Measurements from ENCODE around the gene GALK1. TPM values are rescaled to one million over a fixed set of nuclear protein-coding genes. Genes with fewer than 3 reads are reported as not detected.
A peak's percentile ranks its signal among the peaks of the same experiment; 100 is the strongest.
"Not testable (repeated sequence)": the region's sequence is repeated elsewhere in the genome, so short reads cannot be mapped to it uniquely, and the experiment has no call there.

Gene GALK1
- total RNA-seq, 4 donors from 2014 or later, result 15.2 to 34.9 (median 22.9) TPM

DNA sequence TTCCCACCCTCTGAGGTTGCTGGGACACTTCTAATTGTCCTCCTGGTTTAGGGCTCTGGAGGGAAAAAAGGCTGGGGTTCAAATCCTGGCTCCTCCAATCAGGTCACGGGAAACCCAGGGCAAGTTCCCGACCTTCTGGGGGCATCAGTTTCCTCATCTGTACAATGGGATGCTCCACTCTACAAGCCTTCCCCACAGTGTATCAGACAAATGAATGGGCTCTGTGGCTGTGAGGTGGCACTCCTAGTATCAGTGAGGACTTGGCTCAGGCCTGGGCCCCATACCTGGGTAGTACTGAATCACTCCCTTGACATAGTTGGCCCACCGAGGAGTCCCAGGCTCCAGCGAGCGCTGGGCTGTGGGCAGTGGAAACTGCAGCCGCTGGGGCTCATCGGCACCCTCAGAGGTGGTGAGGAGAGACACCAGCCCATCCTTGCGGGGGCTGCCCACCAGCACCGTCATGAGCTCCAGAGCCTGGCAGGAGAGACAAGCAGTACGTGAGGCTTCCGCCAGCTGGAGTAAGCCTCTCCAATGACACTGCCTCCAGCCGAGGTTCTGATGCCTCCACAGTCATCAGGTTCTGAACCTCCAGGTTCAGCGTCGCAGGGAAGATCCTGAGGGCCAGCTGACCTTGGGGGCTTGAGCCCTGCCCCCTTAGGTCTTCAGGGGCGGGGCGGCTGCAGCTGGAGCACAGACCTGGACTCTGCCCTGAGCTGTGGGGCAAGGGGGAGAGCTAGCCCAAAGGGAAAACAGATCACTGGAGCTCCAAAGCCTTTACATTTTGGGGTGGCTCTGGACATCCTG, 1.2 kb downstream of the GALK1 start:
- H3K36me3 ChIP-seq, result peaks cover 3% of the 10 kb centered on the region
- DNase-seq (ENCODE audit: low spot score in 2 of 2), result no peak
- WGBS, result 70% methylated on average over 4 of the region's 16 CpGs
- H3K4me1 ChIP-seq, result peaks cover 28% of the 10 kb centered on the region
- TF ChIP-seq POLR2A (IDR thresholded peaks at IDR 0.05), result no peak
- TF ChIP-seq, protein P1, sequence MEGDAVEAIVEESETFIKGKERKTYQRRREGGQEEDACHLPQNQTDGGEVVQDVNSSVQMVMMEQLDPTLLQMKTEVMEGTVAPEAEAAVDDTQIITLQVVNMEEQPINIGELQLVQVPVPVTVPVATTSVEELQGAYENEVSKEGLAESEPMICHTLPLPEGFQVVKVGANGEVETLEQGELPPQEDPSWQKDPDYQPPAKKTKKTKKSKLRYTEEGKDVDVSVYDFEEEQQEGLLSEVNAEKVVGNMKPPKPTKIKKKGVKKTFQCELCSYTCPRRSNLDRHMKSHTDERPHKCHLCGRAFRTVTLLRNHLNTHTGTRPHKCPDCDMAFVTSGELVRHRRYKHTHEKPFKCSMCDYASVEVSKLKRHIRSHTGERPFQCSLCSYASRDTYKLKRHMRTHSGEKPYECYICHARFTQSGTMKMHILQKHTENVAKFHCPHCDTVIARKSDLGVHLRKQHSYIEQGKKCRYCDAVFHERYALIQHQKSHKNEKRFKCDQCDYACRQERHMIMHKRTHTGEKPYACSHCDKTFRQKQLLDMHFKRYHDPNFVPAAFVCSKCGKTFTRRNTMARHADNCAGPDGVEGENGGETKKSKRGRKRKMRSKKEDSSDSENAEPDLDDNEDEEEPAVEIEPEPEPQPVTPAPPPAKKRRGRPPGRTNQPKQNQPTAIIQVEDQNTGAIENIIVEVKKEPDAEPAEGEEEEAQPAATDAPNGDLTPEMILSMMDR (IDR thresholded peaks at IDR 0.05), result no peak
- no peak for TF ChIP-seq POLR2AphosphoS5 (IDR thresholded peaks at IDR 0.05)
- TF ChIP-seq EP300 (IDR thresholded peaks at IDR 0.05), result no peak
- H3K27ac ChIP-seq, result no peak overlapping the region
- peak overlapping the region; percentile 78 for H3K4me3 ChIP-seq
- no peaks in the 10 kb centered on the region for H3K27me3 ChIP-seq
- H3K9me3 ChIP-seq, result no peaks in the 10 kb centered on the region

DNA sequence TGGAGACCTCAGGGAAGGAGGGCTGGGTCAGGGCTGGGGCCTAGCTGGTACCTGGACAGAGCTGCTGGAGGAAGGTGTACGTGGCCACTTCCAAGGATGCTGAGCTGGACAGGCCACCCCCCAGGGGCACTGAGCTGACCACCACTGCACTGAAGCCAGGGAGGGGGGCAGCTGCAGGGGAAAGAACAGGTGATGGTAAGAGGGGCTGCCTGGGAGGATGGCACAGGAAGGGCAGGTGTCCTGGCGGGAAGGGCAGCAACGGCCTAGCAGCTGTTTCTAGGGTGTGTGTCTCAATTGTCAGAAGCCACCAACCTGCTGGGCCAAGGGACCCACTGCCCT, 1.8 kb downstream of the GALK1 start:
- WGBS, result 84% methylated on average over 3 of the region's 3 CpGs
- Histone ChIP-seq H3K4me1 (peaks cover 28% of the 10 kb centered on the region), H3K9me3 (no peaks in the 10 kb centered on the region), H3K36me3 (peaks cover 9% of the 10 kb centered on the region), H3K27ac (no peak overlapping the region), H3K27me3 (no peaks in the 10 kb centered on the region), H3K4me3 (no peak overlapping the region)
- TF ChIP-seq, protein P1 (IDR thresholded peaks at IDR 0.05), result no peak
- TF ChIP-seq POLR2AphosphoS5 (IDR thresholded peaks at IDR 0.05), result no peak
- TF ChIP-seq EP300 (IDR thresholded peaks at IDR 0.05), result no peak
- no peak for TF ChIP-seq POLR2A (IDR thresholded peaks at IDR 0.05)
- DNase-seq (ENCODE audit: low spot score in 2 of 2), result no peak

DNA sequence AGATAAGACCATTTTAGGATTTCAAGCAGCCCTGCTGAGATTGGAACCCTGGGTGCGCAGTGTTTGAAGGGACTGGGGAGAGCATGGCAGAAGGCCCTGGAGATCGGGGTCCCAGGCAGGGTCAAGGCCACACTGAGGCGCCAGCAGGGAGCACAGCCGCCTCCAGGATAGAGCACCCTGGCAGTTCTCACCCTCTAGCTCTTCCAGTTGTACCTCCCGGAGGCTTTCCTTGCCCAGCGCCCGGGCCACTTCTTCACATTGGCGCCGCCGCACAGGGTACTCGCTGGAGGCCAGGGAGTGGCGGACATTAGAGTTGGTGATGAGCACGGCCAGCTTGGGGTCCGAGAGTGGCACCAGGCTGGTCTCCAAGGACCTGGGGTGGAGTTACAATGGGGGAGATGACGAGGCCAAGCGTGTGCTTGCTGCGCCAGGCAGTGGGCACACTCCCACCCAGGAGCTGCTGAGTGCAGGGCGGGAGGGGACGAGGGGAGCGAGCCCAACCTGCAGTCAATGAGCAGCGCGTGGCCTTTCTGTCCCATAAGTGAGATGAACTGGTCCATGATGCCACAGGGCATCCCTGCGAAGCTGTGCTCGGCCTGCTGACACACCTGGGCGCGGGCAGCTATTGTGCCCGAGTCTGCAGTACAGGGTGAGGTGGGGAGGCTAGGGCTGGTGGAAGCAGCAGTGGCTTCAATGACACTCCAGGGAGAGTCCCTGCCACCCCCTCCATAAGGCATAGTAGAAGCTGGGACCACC, 2.3 kb downstream of the GALK1 start:
- no peak for DNase-seq (ENCODE audit: low spot score in 2 of 2)
- Histone ChIP-seq H3K9me3 (no peaks in the 10 kb centered on the region), H3K4me3 (no peak overlapping the region), H3K36me3 (peaks cover 14% of the 10 kb centered on the region), H3K27ac (no peak overlapping the region), H3K27me3 (no peaks in the 10 kb centered on the region), H3K4me1 (peaks cover 28% of the 10 kb centered on the region)
- TF ChIP-seq POLR2A (IDR thresholded peaks at IDR 0.05) (no peak), EP300 (IDR thresholded peaks at IDR 0.05) (no peak), POLR2AphosphoS5 (IDR thresholded peaks at IDR 0.05) (no peak)
- TF ChIP-seq, protein P1 (IDR thresholded peaks at IDR 0.05), result no peak
- 80% methylated on average over 26 of the region's 27 CpGs for WGBS

DNA sequence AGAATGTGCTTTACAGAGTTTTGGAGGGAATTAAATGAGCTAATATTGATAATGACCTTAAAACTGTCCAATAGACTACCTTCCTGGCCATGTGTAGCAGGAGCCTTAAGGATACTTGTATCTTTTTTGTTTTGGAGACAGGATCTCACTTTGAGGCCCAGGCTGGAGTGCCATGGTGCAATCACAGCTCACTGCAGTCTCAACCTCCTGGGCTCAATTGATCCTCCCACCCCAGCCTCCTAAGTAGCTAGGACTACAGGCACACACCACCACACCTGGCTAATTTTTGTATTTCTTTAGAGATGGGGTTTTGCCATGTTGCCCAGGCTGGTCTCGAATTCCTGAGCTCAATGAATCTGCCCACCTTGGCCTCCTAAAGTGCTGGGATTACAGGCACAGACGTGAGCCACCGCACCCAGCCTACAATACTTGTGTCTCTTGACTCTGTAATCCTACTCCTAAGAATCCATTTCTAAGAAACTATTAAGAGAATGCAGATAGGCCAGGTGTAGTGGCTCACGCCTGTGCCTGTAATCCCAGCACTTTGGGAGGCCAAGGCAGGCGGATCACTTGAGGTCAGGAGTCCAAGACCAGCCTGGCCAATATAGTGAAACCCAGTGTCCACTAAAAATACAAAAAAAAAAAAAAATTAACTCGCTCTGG, 4.9 kb downstream of the GALK1 start:
- DNase-seq (ENCODE audit: low spot score in 2 of 2); H3K9me3 ChIP-seq; H3K27ac ChIP-seq; H3K4me3 ChIP-seq; H3K27me3 ChIP-seq: not testable (repeated sequence)
- H3K4me1 ChIP-seq, result peaks cover 35% of the 10 kb centered on the region
- peaks cover 39% of the 10 kb centered on the region for H3K36me3 ChIP-seq
- WGBS, result 88% methylated on average over 6 of the region's 6 CpGs

DNA sequence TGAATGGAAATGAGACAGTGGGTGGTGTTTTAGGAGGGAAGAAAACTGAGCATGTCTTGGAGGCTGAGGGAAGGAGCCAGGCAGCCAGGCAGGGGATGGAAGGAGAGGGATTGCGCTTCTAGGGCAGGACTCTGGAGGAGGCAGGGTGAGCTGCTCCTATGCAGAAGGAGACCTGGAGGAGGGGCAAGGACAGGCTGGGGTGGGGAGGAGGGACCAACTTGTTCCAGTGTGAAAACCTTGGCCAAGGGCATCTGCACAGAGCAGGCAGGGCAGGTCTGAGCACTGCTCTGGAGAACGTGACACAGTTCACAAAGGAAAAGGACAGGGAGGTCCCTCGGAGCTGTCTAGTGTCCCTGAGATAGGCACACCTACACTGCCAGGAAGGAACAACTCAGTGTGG, 5.5 kb downstream of the GALK1 start:
- H3K27me3 ChIP-seq, result no peaks in the 10 kb centered on the region
- no peak overlapping the region for H3K27ac ChIP-seq
- no peak overlapping the region for H3K4me3 ChIP-seq
- TF ChIP-seq POLR2A (IDR thresholded peaks at IDR 0.05) (no peak), EP300 (IDR thresholded peaks at IDR 0.05) (no peak), POLR2AphosphoS5 (IDR thresholded peaks at IDR 0.05) (no peak)
- TF ChIP-seq, protein P1 (IDR thresholded peaks at IDR 0.05), result no peak
- no peaks in the 10 kb centered on the region for H3K9me3 ChIP-seq
- peaks cover 42% of the 10 kb centered on the region for H3K36me3 ChIP-seq
- 64% methylated on average over 3 of the region's 3 CpGs for WGBS
- H3K4me1 ChIP-seq, result peaks cover 35% of the 10 kb centered on the region
- no peak for DNase-seq (ENCODE audit: low spot score in 2 of 2)
